ENCODE measurements around the gene KRT81. TPM values are rescaled to one million over a fixed set of nuclear protein-coding genes. Genes with fewer than 3 reads are reported as not detected.

KRT81 gene
- total RNA-seq, 2 donors from 2014 or later: not detected

- Mint-ChIP-seq H3K4me3 (peak overlapping the region; percentile 59), H3K27ac (no peak overlapping the region), H3K4me1 (peaks cover 5% of the 10 kb centered on the region), H3K9me3 (no peaks in the 10 kb centered on the region), H3K36me3 (ENCODE audit: low read depth) (no peaks in the 10 kb centered on the region), H3K27me3 (ENCODE audit: insufficient read depth) (peaks cover 74% of the 10 kb centered on the region)
- DNase-seq: no peak
- H3K36me3 ChIP-seq (ENCODE audit: control insufficient read depth, insufficient read depth, low read length): no peaks in the 10 kb centered on the region
- TF ChIP-seq, protein P1, sequence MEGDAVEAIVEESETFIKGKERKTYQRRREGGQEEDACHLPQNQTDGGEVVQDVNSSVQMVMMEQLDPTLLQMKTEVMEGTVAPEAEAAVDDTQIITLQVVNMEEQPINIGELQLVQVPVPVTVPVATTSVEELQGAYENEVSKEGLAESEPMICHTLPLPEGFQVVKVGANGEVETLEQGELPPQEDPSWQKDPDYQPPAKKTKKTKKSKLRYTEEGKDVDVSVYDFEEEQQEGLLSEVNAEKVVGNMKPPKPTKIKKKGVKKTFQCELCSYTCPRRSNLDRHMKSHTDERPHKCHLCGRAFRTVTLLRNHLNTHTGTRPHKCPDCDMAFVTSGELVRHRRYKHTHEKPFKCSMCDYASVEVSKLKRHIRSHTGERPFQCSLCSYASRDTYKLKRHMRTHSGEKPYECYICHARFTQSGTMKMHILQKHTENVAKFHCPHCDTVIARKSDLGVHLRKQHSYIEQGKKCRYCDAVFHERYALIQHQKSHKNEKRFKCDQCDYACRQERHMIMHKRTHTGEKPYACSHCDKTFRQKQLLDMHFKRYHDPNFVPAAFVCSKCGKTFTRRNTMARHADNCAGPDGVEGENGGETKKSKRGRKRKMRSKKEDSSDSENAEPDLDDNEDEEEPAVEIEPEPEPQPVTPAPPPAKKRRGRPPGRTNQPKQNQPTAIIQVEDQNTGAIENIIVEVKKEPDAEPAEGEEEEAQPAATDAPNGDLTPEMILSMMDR (conservative IDR thresholded peaks at IDR 0.05): no peak
- peak overlapping the region; percentile 72 for H3K4me3 ChIP-seq (ENCODE audit: low read length)
- H3K9me3 ChIP-seq (ENCODE audit: control insufficient read depth, low read length): no peaks in the 10 kb centered on the region
- 62 to 66% methylated on average over 15 of the region's 15 CpGs for WGBS, 2 experiments (ENCODE audit: insufficient coverage in 1 of 2, insufficient read length in 1 of 2)
- H3K4me1 ChIP-seq (ENCODE audit: control insufficient read depth, insufficient read depth, low read length): no peaks in the 10 kb centered on the region
- H3K27ac ChIP-seq (ENCODE audit: low read depth, low read length): no peak overlapping the region
- H3K27me3 ChIP-seq (ENCODE audit: control insufficient read depth, insufficient read depth, low read length, poor library complexity, severe bottlenecking): peaks cover 69% of the 10 kb centered on the region
- no peak overlapping the region for H3K9ac ChIP-seq (ENCODE audit: extremely low read depth, low read length, poor library complexity, severe bottlenecking)
Observed at GRCh38 chr12:52308806-52309425, 17.6 kb upstream of the KRT81 start.

DNA sequence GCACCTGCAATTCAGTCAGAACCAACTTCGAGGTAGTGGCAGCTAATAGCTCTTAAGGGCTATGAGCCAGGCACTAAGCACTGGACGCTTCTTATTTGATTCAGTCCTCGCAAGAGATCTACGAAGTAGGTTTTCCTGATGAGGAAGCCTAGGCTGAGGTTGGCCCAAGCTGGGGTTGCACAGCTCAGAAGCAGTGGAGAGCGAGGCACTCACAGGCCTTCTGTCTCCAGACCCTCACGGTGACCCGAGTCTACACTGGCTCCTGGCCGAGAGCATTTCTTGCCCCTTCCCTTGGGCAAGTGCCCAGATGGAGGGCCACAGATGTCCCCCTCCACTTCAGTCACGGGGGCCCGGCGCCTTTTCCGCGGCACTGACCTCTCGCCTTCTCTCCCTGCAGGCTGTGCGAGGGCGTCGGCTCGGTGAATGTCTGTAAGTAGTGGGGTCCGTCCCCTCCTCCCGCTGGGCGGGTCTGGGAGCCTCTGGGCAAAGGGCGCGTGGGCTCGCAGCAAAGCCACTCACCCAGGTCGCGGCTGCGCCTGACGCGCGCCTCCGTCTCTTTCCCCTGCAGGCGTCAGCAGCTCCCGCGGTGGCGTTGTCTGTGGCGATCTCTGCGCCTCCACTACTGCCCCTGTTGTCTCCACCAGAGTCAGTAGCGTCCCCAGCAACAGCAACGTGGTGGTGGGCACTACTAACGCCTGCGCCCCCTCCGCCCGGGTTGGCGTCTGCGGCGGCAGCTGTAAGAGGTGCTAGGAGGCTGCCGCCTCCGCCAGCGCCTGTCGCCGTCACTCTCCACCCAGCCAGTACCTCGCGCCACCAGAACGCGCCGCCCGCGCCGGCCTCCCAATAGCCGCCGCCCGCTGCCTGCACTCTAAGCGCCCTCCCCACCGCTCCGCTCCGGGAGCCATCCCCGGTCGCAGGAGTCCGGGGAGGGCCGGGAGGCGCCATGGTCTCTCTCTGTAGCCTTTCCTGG lies 16.8 kb upstream of the KRT81 start:
- 13 to 14% methylated on average over 30 to 71 of the region's 71 CpGs for whole genome bisulfite sequencing, 2 experiments (ENCODE audit: insufficient coverage in 1 of 2, insufficient read length in 1 of 2)
- Histone ChIP-seq H3K9ac (ENCODE audit: extremely low read depth, low read length, poor library complexity, severe bottlenecking) (no peak overlapping the region), H3K36me3 (ENCODE audit: control insufficient read depth, insufficient read depth, low read length) (no peaks in the 10 kb centered on the region), H3K4me3 (ENCODE audit: low read length) (peak overlapping the region; percentile 72), H3K27ac (ENCODE audit: low read depth, low read length) (no peak overlapping the region), H3K4me1 (ENCODE audit: control insufficient read depth, insufficient read depth, low read length) (no peaks in the 10 kb centered on the region), H3K9me3 (ENCODE audit: control insufficient read depth, low read length) (no peaks in the 10 kb centered on the region), H3K27me3 (ENCODE audit: control insufficient read depth, insufficient read depth, low read length, poor library complexity, severe bottlenecking) (peaks cover 69% of the 10 kb centered on the region)
- H3K27me3 Mint-ChIP-seq (ENCODE audit: insufficient read depth): peaks cover 69% of the 10 kb centered on the region
- peak; percentile 96 for DNase-seq
- H3K36me3 Mint-ChIP-seq (ENCODE audit: low read depth): no peaks in the 10 kb centered on the region
- TF ChIP-seq, protein P1 (conservative IDR thresholded peaks at IDR 0.05): peak; percentile 53
- H3K27ac Mint-ChIP-seq: no peak overlapping the region
- H3K4me3 Mint-ChIP-seq: peak overlapping the region; percentile 59
- H3K4me1 Mint-ChIP-seq: peaks cover 5% of the 10 kb centered on the region
- H3K9me3 Mint-ChIP-seq: no peaks in the 10 kb centered on the region

DNA sequence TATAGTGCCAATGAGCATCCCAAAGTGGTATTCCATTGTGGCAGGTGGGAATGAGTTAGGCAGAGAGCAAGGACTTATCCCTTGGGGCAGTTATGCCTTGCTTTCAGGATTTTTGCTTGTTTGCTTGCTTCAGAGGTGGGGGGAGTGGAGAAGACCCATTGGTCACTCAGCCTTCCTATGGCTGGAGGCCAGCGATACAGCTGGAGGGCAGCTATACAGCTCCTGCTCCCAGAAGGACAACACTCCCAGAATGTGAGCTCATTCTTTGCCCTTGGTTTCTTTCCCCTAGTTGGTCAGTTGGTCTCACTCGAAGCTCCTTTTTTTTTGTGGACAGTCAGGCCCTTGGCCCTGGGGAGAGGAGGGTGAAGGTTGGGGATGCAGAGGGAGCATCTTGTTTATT lies 15.4 kb upstream of the KRT81 start:
- no peaks in the 10 kb centered on the region for H3K4me1 ChIP-seq (ENCODE audit: control insufficient read depth, insufficient read depth, low read length)
- H3K9me3 ChIP-seq (ENCODE audit: control insufficient read depth, low read length): no peaks in the 10 kb centered on the region
- TF ChIP-seq, protein P1 (conservative IDR thresholded peaks at IDR 0.05): no peak
- H3K4me3 ChIP-seq (ENCODE audit: low read length): no peak overlapping the region
- H3K9ac ChIP-seq (ENCODE audit: extremely low read depth, low read length, poor library complexity, severe bottlenecking): no peak overlapping the region
- WGBS, 2 experiments (ENCODE audit: insufficient coverage in 1 of 2, insufficient read length in 1 of 2): 92% methylated on average over 2 of the region's 2 CpGs; no CpG with 5 or more reads in 1 of the 2 experiments
- peaks cover 5% of the 10 kb centered on the region for H3K4me1 Mint-ChIP-seq
- H3K36me3 ChIP-seq (ENCODE audit: control insufficient read depth, insufficient read depth, low read length): no peaks in the 10 kb centered on the region
- peaks cover 57% of the 10 kb centered on the region for H3K27me3 Mint-ChIP-seq (ENCODE audit: insufficient read depth)
- no peaks in the 10 kb centered on the region for H3K36me3 Mint-ChIP-seq (ENCODE audit: low read depth)
- H3K4me3 Mint-ChIP-seq: no peak overlapping the region
- H3K27ac ChIP-seq (ENCODE audit: low read depth, low read length): no peak overlapping the region
- H3K27me3 ChIP-seq (ENCODE audit: control insufficient read depth, insufficient read depth, low read length, poor library complexity, severe bottlenecking): peaks cover 55% of the 10 kb centered on the region
- no peak overlapping the region for H3K27ac Mint-ChIP-seq
- no peak for DNase-seq
- H3K9me3 Mint-ChIP-seq: no peaks in the 10 kb centered on the region
